Stimulated activated CD4-positive, alpha-beta T cell treated with anti-CD3 and anti-CD28 coated beads, Interleukin-2, amount 100 ng/mL, for 48 hours (primary cell): ENCODE measurements around the gene FUT2.
A peak's percentile ranks its signal among the peaks of the same experiment; 100 is the strongest.
"Not testable (repeated sequence)": the region's sequence is repeated elsewhere in the genome, so short reads cannot be mapped to it uniquely, and the experiment has no call there.

ENCODE experiments used
- DNase-seq, 2 donors: peaks; one replicate each; pipeline ENCODE4 v3.0.0-alpha.2; 2020

Gene FUT2

GRCh38 chr19:48705431-48705830 is 9.7 kb downstream of the FUT2 start:
- no peak for DNase-seq

GRCh38 chr19:48708471-48708870 is 12.7 kb downstream of the FUT2 start:
- DNase-seq: no peak

GRCh38 chr19:48711106-48711662 is 15.4 kb downstream of the FUT2 start:
- no peak for DNase-seq

- DNase-seq: no peak
These were observed 17.5 kb downstream of the FUT2 start for GRCh38 chr19:48713041-48713863.

GRCh38 chr19:48713864-48714755 is 18.3 kb downstream of the FUT2 start:
- peak; percentile 95 for DNase-seq

- no peak for DNase-seq
These were observed 19.2 kb downstream of the FUT2 start for GRCh38 chr19:48714759-48715675.

- DNase-seq: no peak
These were observed 20.0 kb downstream of the FUT2 start for GRCh38 chr19:48715681-48716171.

GRCh38 chr19:48716562-48717291 is 21.0 kb downstream of the FUT2 start:
- DNase-seq: no peak

- not testable (repeated sequence) for DNase-seq
These were observed 22.3 kb downstream of the FUT2 start for GRCh38 chr19:48718106-48718505.

GRCh38 chr19:48718711-48719231 is 23.0 kb downstream of the FUT2 start:
- DNase-seq: no peak

- no peak for DNase-seq
These were observed 23.7 kb downstream of the FUT2 start, which contains the start of gene MAMSTR for GRCh38 chr19:48719263-48720171. MAMSTR (minus strand) TSS chr19:48719725; CDS start chr19:48719031, 694 bp downstream.

GRCh38 chr19:48720251-48720612 is 24.5 kb downstream of the FUT2 start:
- DNase-seq: no peak

GRCh38 chr19:48720613-48721296 is 25.0 kb downstream of the FUT2 start:
- peak; percentile 82 to 86 for DNase-seq

- DNase-seq: no peak
These were observed 26.5 kb downstream of the FUT2 start for GRCh38 chr19:48722196-48722708.

GRCh38 chr19:48724796-48725753 is 29.3 kb downstream of the FUT2 start:
- no peak for DNase-seq

- DNase-seq: no peak
These were observed 30.8 kb downstream of the FUT2 start for GRCh38 chr19:48726556-48726955.

- DNase-seq: no peak
These were observed 33.3 kb downstream of the FUT2 start for GRCh38 chr19:48728911-48729664.
